Esophagus muscularis mucosa (tissue), 4 donors: ENCODE data around the gene SBNO2. TPM values are rescaled to one million over a fixed set of nuclear protein-coding genes. Genes with fewer than 3 reads are reported as not detected.

ENCODE experiments used
- DNase-seq: peaks from one replicate; pipeline ENCODE4 v3.0.0-alpha.2; 2017; ENCODE audit errors: extremely low spot score
- H3K27ac ChIP-seq, 4 donors: fragments of 200-600 bp; sonication (generic); replicated peaks in 1 of 4; 1 replicate in 3 of 4; 2 replicates in 1 of 4; pipeline ENCODE4 v1.5.1; 2016 to 2019; ENCODE audit warnings: mild to moderate bottlenecking in 1 of 4
- H3K27me3 ChIP-seq, 4 donors: fragments of 200-600 bp; sonication (generic); one replicate each; pipeline versions ENCODE4 v1.5.1 to v1.6.0; 2016 to 2019
- H3K36me3 ChIP-seq, 4 donors: fragments of 200-600 bp; sonication (generic); one replicate each; pipeline ENCODE4 v1.5.1; 2016 to 2019
- H3K4me1 ChIP-seq, 4 donors: fragments of 200-600 bp; sonication (generic); one replicate each; pipeline ENCODE4 v1.5.1; 2016 to 2019
- H3K4me3 ChIP-seq, 4 donors: fragments of 200-600 bp; sonication (generic); 1 replicate in 2 of 4; 2 replicates in 2 of 4; pipeline ENCODE4 v1.5.1; 2016 to 2019; ENCODE audit warnings: mild to moderate bottlenecking in 4 of 4, moderate library complexity in 1 of 4
- H3K9me3 ChIP-seq, 4 donors: fragments of 200-600 bp; sonication (generic); 1 replicate in 3 of 4; 2 replicates in 1 of 4; pipeline ENCODE4 v1.5.1; 2016 to 2019
- EP300 ChIP-seq: sonication (generic); formaldehyde crosslinking; IDR thresholded peaks from one replicate; pipeline ENCODE4 v1.6.1; 2017; ENCODE audit warnings: antibody characterized with exemption
- POLR2A ChIP-seq: fragments of 450-650 bp; IDR thresholded peaks from one replicate; pipeline ENCODE4 v1.6.1; 2017; ENCODE audit warnings: antibody characterized with exemption, moderate library complexity, mild to moderate bottlenecking, low read depth
- POLR2AphosphoS5 ChIP-seq, 2 donors: sonication (generic); formaldehyde crosslinking; IDR thresholded peaks; one replicate each; pipeline ENCODE4 v1.6.1; 2017; ENCODE audit warnings: antibody characterized with exemption in 2 of 2
- WGBS: methylation state at CpG from one replicate; pipeline ENCODE4 v1.1.5; 2018; 5-methylcytosine and 5-hydroxymethylcytosine counted together
- intact Hi-C: fragments of 100-400 bp; cut with DNase I; formaldehyde crosslinking; loops from one replicate; pipeline ENCODE4 v1.15.1; 2023
- total RNA-seq, 4 donors: library from RNA; depleted of rRNA; stranded (reverse); fragments of >200 nt; gene quantifications; one replicate each; pipeline versions ENCODE4 v1.1.0 to v1.2.1, GENCODE V29; 2016
- TF ChIP-seq, protein P1 (sequence below), 3 experiments: fragments of 200-600 bp in 2 of 3; fragments of 450-650 bp in 1 of 3; sonication (generic) in 2 of 3; IDR thresholded peaks; one replicate each; pipeline ENCODE4 v1.5.1; 2017 to 2019; ENCODE audit warnings: antibody characterized with exemption in 3 of 3, mild to moderate bottlenecking in 2 of 3, moderate library complexity in 1 of 3

SBNO2 gene
- total RNA-seq, 4 donors from 2014 or later = 16.2 to 141 (median 30.5) TPM

DNA sequence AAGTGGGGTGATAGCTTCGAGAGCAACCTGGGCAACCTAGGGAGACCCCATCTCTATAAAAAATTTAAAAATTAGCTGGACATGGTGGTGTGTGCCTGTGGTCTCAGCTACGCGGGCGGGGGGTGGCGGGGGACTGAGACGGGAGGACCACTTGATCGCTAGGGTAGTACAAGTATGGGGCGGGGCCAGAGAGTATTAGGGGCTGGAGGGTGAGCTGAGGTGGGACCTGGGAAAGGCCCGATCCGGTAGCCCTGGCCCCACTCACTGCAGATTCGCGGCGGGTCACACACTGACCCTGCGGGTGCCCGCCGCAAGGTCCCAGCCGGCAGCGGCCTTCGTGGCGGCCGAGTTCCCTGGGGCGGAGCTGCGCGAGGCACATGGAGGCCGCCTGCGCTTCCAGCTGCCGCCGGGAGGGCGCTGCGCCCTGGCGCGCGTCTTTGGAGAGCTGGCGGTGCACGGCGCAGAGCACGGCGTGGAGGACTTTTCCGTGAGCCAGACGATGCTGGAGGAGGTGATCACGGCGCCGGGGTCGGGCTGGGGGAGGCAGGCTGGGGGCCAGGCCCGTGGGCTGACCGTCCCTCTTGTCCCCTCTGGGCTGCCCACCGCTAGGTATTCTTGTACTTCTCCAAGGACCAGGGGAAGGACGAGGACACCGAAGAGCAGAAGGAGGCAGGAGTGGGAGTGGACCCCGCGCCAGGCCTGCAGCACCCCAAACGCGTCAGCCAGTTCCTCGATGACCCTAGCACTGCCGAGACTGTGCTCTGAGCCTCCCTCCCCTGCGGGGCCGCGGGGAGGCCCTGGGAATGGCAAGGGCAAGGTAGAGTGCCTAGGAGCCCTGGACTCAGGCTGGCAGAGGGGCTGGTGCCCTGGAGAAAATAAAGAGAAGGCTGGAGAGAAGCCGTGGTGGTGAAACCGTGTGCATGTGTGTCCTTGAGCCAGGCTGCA lies 109.1 kb downstream of the SBNO2 start:
- H3K27ac ChIP-seq = no peak overlapping the region
- 13% methylated on average over 22 of the region's 60 CpGs for WGBS
- H3K4me3 ChIP-seq = peak overlapping the region in 2 of 4 donors; percentile 12 to 33
- H3K36me3 ChIP-seq = no peaks in the 10 kb centered on the region
- H3K4me1 ChIP-seq = peaks cover 22 to 55% (median 43%) of the 10 kb centered on the region in 4 donors
- intact Hi-C loops = no loop called here
- DNase-seq = no peak
- peaks cover 0 to under 1% (median 0%) of the 10 kb centered on the region in 4 donors for H3K9me3 ChIP-seq
- H3K27me3 ChIP-seq = peaks cover 11 to 59% (median 39%) of the 10 kb centered on the region in 4 donors
- TF ChIP-seq, protein P1, sequence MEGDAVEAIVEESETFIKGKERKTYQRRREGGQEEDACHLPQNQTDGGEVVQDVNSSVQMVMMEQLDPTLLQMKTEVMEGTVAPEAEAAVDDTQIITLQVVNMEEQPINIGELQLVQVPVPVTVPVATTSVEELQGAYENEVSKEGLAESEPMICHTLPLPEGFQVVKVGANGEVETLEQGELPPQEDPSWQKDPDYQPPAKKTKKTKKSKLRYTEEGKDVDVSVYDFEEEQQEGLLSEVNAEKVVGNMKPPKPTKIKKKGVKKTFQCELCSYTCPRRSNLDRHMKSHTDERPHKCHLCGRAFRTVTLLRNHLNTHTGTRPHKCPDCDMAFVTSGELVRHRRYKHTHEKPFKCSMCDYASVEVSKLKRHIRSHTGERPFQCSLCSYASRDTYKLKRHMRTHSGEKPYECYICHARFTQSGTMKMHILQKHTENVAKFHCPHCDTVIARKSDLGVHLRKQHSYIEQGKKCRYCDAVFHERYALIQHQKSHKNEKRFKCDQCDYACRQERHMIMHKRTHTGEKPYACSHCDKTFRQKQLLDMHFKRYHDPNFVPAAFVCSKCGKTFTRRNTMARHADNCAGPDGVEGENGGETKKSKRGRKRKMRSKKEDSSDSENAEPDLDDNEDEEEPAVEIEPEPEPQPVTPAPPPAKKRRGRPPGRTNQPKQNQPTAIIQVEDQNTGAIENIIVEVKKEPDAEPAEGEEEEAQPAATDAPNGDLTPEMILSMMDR (IDR thresholded peaks at IDR 0.05) = peak; percentile 60 to 90 (median 60)
- TF ChIP-seq EP300 (no peak), POLR2AphosphoS5 (IDR thresholded peaks at IDR 0.05) (peak in 1 of 2 donors; percentile 37)

DNA sequence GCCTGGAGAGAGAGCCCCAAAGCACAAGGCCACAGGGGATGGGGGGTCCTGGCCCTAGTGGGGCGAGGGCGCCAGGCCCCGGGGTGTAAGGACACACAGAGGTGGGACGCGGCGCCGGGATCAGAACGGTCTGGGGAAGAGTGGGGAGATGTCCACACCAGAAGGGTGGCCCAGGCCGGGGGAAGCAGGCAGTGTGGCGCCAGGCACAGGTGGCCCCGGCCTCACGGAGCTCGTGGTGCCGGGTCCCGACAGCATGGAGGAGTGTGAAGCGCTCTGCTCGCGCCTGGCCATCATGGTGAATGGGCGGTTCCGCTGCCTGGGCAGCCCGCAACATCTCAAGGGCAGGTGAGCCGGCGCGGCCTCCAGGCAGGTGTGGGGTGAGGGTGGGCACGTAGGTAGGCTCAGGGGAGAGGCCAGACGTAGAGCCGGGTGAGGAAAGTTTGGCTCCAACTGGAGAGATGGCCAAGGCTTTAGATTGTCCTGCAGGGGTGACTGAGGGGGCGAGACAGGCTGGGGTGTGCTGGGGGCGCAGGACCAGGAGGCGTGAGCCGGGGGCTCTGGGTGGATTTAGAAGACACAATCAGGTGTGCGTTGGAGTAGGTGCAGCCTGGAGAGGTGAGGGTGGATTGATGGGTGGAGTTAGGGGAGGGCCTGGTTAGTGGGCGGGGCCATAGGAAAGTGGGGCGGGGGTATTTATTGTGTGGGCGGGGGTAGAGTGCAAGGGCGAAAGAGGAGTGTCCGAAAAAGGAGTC lies 110.0 kb downstream of the SBNO2 start:
- DNase-seq = no peak
- WGBS = 67% methylated on average over 33 of the region's 37 CpGs
- TF ChIP-seq EP300 (no peak), POLR2AphosphoS5 (IDR thresholded peaks at IDR 0.05) (no peak), POLR2A (no peak)
- TF ChIP-seq, protein P1 (IDR thresholded peaks at IDR 0.05) = no peak

DNA sequence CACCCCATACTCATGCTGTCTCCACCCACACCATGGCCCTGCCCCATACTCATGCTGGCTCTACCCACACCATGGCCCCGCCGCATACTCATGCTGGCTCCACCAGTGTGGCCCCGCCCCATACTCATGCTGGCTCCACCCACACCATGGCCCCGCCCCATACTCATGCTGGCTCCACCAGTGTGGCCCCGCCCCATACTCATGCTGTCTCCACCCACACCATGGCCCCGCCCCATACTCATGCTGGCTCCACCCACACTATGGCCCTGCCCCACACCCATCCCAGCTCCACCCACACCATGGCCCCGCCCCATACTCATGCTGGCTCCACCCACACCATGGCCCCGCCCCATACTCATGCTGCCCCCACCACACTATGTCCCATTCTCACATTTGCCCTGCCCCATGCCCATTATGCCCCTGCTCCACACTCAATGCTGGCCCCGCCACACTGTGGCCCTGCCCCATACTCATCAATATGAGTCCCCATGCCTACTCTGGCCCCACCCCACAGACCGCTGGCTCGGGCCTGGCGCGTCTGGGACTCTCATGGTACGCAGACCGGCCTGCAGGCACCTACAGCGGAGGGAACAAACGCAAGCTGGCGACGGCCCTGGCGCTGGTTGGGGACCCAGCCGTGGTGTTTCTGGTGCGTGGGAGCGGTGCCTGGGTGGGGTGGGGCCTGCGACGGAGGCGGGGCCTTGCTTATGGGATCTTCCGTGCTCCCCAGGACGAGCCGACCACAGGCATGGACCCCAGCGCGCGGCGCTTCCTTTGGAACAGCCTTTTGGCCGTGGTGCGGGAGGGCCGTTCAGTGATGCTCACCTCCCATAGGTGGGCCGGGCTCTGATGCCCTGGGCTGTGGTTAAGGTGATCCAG lies 110.8 kb downstream of the SBNO2 start:
- 57% methylated on average over 23 of the region's 37 CpGs for WGBS
- TF ChIP-seq POLR2A = no peak
- TF ChIP-seq, protein P1 (IDR thresholded peaks at IDR 0.05) = no peak
- TF ChIP-seq EP300 = no peak
- no peak for TF ChIP-seq POLR2AphosphoS5 (IDR thresholded peaks at IDR 0.05)
- H3K9me3 ChIP-seq = peaks cover 0 to 17% (median 13%) of the 10 kb centered on the region in 4 donors
- no peak overlapping the region for H3K4me3 ChIP-seq
- H3K27me3 ChIP-seq = peaks cover 7 to 42% (median 28%) of the 10 kb centered on the region in 4 donors
- no peak for DNase-seq
- H3K27ac ChIP-seq = no peak overlapping the region
- intact Hi-C loops = no loop called here
- peaks cover 0 to 6% (median 0%) of the 10 kb centered on the region in 4 donors for H3K36me3 ChIP-seq
- H3K4me1 ChIP-seq = peaks cover 20 to 46% (median 35%) of the 10 kb centered on the region in 4 donors

More for the DNA sequence above, 110.0 kb downstream of the SBNO2 start:
- peaks cover 0 to 8% (median 5%) of the 10 kb centered on the region in 4 donors for H3K9me3 ChIP-seq
- H3K27ac ChIP-seq = no peak overlapping the region
- intact Hi-C loops = no loop called here
- peaks cover 7 to 50% (median 35%) of the 10 kb centered on the region in 4 donors for H3K27me3 ChIP-seq
- no peak overlapping the region for H3K4me3 ChIP-seq
- no peaks in the 10 kb centered on the region for H3K36me3 ChIP-seq
- H3K4me1 ChIP-seq = peaks cover 20 to 49% (median 35%) of the 10 kb centered on the region in 4 donors

DNA sequence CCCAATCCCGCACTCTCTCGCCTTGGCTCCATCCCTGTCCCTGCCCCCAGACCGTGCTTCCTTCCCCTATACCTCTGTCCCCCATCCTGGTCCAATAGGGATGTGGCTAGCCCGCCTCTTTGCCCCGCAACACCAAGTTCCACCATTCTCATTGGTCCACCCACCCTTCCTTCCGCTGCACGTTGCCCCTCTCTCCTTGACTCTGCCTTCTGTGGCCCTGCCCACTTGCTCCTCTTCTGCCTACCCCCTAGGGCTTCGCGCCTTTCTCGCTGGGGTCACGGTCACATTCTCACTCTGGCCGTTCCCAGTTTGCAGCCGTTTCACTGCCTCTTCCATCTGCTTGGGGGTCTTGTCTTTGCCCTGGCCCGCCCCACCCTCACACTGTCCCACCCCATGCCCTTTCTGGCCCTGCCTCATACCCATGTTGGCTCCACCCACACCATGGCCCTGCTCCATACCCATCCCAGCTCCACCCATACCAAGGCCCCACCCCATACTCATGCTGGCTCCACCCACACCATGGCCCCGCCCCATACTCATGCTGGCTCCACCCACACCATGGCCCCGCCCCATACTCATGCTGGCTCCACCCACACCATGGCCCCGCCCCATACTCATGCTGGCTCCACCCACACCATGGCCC lies 111.6 kb downstream of the SBNO2 start:
- DNase-seq = no peak

More for the DNA sequence above, 111.6 kb downstream of the SBNO2 start:
- intact Hi-C loops = no loop called here
- Histone ChIP-seq H3K27me3 (peaks cover 7 to 34% (median 20%) of the 10 kb centered on the region in 4 donors), H3K4me1 (peaks cover 18 to 38% (median 31%) of the 10 kb centered on the region in 4 donors), H3K36me3 (peaks cover 0 to 11% (median 0%) of the 10 kb centered on the region in 4 donors), H3K4me3 (no peak overlapping the region), H3K27ac (no peak overlapping the region), H3K9me3 (peaks cover 0 to 24% (median 20%) of the 10 kb centered on the region in 4 donors)
- TF ChIP-seq, protein P1 (IDR thresholded peaks at IDR 0.05) = no peak
- no peak for TF ChIP-seq POLR2A
- TF ChIP-seq POLR2AphosphoS5 (IDR thresholded peaks at IDR 0.05) = no peak
- 74% methylated on average over 17 of the region's 17 CpGs for WGBS
